HG03378 (cell line): Measurements from ENCODE around the gene ARCN1.
"Not testable (repeated sequence)": the region's sequence is repeated elsewhere in the genome, so short reads cannot be mapped to it uniquely, and the experiment has no call there.

Source experiments
- ATAC-seq: cut with Tn5 transposase; IDR thresholded peaks from one replicate; pipeline ENCODE4 v1.9.1; 2021; ENCODE audit warnings: mild to moderate bottlenecking, moderate library complexity; ENCODE audit not compliant: unreplicated experiment

ARCN1 gene

GRCh38 chr11:118604566-118604965, 32.4 kb downstream of the ARCN1 start:
- ATAC-seq, result no peak

- no peak for ATAC-seq
Observed at GRCh38 chr11:118605116-118605867, 33.1 kb downstream of the ARCN1 start.

- ATAC-seq, result no peak
Observed at GRCh38 chr11:118606157-118606843, 34.1 kb downstream of the ARCN1 start.

- no peak for ATAC-seq
Observed at GRCh38 chr11:118606844-118607228, 34.6 kb downstream of the ARCN1 start.

GRCh38 chr11:118607401-118608359, 35.5 kb downstream of the ARCN1 start, which contains the start of gene PHLDB1:
Gene PHLDB1 (plus strand): TSS chr11:118607615. CDS start chr11:118613837, 6,222 bp downstream.
- ATAC-seq, result no peak

GRCh38 chr11:118608360-118609227, 36.4 kb downstream of the ARCN1 start:
- ATAC-seq, result no peak

GRCh38 chr11:118609380-118610224, 37.4 kb downstream of the ARCN1 start:
- no peak for ATAC-seq

- ATAC-seq, result no peak
Observed at GRCh38 chr11:118610225-118610772, 38.1 kb downstream of the ARCN1 start.

- no peak for ATAC-seq
Observed at GRCh38 chr11:118610773-118611432, 38.7 kb downstream of the ARCN1 start.

GRCh38 chr11:118611433-118611795, 39.2 kb downstream of the ARCN1 start:
- not testable (repeated sequence) for ATAC-seq

- no peak for ATAC-seq
Observed at GRCh38 chr11:118612378-118612777, 40.2 kb downstream of the ARCN1 start.

GRCh38 chr11:118614511-118614910, 42.3 kb downstream of the ARCN1 start:
- no peak for ATAC-seq

- no peak for ATAC-seq
Observed at GRCh38 chr11:118615282-118615975, 43.2 kb downstream of the ARCN1 start.

- no peak for ATAC-seq
Observed at GRCh38 chr11:118615976-118616371, 43.8 kb downstream of the ARCN1 start.

GRCh38 chr11:118618115-118618990, 46.1 kb downstream of the ARCN1 start:
- ATAC-seq, result no peak

GRCh38 chr11:118618991-118619375, 46.8 kb downstream of the ARCN1 start:
- ATAC-seq, result no peak
